HL-60 (cell line): ENCODE results near the gene EIF1.

Source experiments
- CTCF ChIP-seq: IDR thresholded peaks from one replicate; pipeline ENCODE4 v1.5.1; 2011; ENCODE audit warnings: low read length, control low read depth, inconsistent platforms; ENCODE audit not compliant: insufficient read depth
- GABPA ChIP-seq: IDR thresholded peaks from 2 replicates; pipeline ENCODE4 v1.6.1; 2012; ENCODE audit warnings: low read depth
- POLR2AphosphoS5 ChIP-seq: IDR thresholded peaks from 2 replicates; pipeline ENCODE4 v1.6.1; 2012; ENCODE audit warnings: low read depth
- REST ChIP-seq: IDR thresholded peaks from 2 replicates; pipeline ENCODE4 v1.6.1; 2012; ENCODE audit warnings: low read depth; ENCODE audit not compliant: insufficient replicate concordance
- SPI1 ChIP-seq: IDR thresholded peaks from 2 replicates; pipeline ENCODE4 v1.6.1; 2012; ENCODE audit warnings: low read depth, mild to moderate bottlenecking, borderline replicate concordance

- no peak for TF ChIP-seq CTCF
- TF ChIP-seq REST, result no peak
- TF ChIP-seq POLR2AphosphoS5, result no peak
- TF ChIP-seq SPI1, result no peak
- TF ChIP-seq GABPA, result no peak
Observed at GRCh38 chr17:41657936-41658335, 30.7 kb upstream of the EIF1 start.
